RCC 7860 (cell line): ENCODE measurements around the gene SF1.

Source experiments
- DNase-seq: peaks from one replicate; pipeline ENCODE4 v3.0.0-alpha.2; 2015; ENCODE audit warnings: low spot score
- FAIRE-seq: peaks from 2 replicates; lab custom pipeline; 2012; peaks lifted over from hg19 to GRCh38; lab: Jason Lieb, UNC

SF1 gene

DNA sequence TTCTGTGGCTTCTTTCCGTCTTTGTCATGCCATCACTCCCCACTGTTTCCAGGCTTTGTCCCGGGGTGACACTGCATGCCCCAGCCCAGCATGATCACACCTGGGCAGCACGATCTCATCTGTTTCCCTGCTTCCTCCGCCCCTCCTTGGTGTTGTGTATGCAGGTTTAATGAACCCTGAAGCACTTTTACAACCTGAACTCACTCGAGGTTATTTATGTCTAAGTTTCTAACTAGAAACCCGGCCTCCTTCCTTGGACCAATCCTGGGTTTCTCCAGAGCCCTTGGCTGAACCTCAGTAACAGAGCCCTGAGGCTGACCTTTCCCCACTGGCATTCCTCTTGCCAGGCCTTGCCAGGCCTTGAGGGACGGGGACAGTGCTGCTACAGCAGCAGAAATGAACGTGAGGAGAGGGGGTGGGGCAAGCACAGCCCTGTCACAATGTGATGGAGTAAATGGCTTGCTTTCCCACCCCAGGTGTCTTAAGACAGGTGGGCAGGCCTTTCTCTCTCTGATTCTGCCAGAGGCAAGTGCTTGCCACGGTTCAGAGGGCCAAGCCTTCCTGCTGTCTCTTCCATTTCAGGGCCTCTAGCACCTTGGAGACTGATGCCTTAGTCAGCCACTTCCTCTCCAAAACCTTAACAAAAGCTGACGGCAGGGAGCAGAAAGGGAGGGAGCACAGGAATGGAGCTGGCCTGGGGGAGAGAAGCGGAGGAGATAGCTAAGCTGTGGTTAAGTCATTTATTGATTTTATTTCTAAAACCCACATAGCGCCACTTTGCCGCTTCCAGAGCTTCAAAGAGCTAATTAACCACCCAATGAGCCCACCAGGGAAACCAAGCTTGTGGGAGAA lies 15.4 kb downstream of the SF1 start:
- DNase-seq (peak; percentile 71), FAIRE-seq (peak; percentile 73)

DNA sequence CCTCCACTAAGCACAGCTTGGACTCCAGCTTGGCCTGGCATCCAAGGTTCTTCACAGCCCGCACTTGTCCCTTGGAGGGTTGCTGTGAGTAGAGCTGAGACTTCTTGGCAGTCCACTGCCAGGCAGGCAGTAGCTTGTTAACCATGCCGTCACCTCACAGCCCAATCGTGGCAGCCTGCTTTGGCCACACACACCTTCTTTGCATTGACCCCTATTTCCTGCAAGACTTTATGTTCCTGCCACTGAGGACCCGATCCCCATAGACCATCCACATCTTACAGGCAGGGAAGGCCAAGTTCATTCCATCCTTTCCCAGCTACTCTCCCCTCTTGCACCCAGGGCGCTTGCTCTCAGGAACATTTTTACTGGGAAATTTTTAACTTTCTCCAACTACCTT lies 16.1 kb downstream of the SF1 start:
- no peak for DNase-seq
- FAIRE-seq, result no peak

DNA sequence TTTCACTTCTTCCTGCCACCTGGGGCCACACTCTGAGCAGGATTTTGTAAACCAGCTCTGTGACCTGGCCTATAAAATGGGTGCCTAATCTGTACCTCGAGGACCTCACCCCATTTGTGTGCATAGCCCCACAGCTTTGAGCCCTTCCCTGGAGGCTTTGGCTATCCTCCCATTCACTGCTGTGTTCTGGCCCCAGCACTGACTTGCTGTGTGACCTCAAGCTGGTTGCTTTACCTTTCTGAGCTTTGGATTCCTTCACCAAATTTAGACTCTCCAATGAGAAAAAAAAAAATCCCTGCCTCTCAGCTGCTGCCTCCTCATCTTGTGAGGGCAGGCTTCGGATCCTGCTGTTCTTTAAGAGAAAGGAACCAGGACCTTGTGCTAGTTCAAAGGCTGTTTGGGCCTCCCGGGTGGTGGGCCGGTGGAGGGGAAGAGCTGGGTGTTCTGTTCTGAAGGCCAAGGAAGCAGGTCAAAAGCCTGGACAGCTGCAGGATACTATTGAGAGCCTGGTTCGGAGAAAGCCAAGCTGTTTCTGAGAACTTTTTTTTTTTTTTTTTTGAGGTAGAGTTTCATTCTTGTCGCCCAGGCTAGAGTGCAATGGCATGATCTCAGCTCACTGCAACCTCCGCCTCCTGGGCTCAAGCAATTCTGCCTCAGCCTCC lies 17.5 kb downstream of the SF1 start:
- DNase-seq (no peak), FAIRE-seq (no peak)

DNA sequence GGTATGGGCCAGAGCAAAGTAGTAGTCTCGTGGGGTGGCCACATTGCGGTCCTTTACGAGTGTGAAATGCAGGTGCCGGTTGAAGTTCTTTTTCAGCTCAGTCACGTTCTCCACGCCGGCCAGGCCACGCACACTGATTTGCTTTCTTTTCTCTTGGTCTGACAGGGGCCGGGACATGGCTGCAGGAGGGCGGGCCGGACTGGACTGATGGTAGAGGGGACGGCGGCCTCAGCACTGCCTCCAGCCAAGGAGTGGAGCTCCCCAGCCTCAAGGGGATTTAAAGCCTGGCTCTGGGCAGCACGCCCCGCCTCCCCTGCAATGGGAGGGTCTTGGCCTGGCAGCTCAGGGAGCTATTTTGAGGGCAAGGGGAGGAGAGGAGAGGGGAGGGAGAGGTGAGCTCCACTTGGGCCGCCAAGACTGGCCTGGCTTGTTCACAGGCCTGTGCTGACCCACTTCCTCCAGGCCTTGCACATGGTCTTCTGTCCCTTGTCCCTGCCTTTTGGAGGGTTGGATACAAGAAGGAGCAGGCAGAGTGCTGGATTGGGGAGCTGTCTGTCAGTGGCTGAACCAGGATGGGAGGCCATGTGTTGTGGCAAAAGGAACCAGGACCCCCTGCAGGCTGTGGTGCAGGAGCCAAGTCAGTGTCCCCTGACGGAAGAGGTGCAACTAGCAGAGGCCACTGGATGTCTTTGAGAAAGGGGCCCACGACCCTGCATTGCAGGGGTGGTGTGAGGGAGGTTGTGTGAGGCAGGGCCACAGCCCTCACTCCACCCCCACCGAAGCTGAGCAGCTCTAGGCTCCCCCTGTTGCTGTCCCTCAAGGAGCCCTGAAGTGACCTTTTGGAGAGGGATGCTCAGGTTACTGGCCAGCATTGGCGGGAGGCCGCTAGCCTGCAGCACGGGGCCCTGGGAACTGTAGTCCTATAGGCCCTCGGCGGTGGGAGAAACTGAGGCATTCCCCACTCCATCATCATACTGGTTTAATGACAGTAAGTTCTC lies 18.3 kb downstream of the SF1 start, which contains the start of gene PYGM:
Gene PYGM, minus strand, starts transcription at position 253 of the 998 bp plus-strand sequence. Its CDS starts 76 bp downstream, at position 177.
- FAIRE-seq (no peak), DNase-seq (no peak)

DNA sequence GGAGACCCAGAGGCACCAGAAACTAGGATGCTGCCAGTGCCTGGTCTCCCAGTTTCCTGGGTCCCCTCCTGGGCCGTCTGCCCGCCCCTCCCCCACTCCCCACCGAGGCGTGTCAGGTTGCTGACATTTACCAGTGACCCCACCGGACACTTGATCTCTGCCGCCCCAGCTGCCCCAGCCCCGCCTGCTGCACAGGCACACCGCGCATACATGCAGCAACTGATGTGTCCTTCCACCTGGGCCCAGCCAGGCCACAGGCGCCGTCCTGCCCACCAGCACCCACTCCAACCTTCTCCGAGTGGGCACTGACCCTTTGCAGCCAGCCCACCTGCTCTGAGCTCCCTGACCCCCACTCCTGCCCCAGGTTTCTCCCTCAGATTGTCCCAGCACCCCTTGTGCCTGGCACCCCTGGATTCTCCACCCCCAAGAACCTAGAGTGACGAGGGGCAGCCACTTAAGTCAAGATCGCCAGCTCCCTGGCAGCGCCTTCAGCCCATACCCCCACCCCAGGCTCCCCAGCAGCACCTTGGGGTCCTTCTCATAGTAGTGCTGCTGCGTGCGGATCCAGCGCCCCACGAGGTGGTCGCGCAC lies 19.1 kb downstream of the SF1 start:
- FAIRE-seq, result no peak
- DNase-seq, result no peak

DNA sequence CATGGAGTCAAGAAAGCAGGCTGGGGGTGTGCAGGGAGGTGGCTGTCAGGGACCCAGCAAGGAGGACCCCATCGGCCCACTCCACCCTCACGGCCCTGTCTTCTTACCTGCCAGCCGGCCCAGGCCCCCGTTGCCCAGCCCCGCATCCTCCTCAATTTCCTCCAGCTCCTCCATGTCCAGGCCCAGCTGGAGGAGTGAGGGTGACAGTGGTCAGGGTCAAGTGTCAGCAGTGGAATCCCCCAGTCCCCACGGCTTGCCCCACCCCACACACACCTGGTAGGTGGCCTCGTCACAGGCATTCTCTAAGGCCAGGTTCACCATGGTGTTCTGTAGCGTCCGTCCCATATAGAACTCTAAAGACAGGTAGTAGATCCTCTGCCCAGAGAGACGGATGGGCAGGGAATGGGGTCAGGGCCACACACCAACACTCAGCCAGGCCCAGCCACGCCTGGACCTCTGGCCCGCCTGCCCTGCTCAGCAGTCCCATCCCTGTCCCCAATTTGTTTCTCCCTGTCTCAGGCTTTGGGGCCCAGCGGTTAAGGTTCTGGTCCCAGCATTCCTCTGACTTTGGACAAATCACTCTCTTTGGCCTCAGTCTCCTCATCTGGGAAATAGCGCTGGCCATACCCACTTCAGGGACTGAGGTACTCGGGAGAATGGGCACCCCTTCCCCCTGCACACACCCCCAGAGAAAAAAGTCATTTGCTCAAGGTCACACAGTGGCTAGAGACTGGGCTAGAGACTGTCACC lies 19.8 kb downstream of the SF1 start:
- FAIRE-seq, result no peak
- DNase-seq, result no peak

DNA sequence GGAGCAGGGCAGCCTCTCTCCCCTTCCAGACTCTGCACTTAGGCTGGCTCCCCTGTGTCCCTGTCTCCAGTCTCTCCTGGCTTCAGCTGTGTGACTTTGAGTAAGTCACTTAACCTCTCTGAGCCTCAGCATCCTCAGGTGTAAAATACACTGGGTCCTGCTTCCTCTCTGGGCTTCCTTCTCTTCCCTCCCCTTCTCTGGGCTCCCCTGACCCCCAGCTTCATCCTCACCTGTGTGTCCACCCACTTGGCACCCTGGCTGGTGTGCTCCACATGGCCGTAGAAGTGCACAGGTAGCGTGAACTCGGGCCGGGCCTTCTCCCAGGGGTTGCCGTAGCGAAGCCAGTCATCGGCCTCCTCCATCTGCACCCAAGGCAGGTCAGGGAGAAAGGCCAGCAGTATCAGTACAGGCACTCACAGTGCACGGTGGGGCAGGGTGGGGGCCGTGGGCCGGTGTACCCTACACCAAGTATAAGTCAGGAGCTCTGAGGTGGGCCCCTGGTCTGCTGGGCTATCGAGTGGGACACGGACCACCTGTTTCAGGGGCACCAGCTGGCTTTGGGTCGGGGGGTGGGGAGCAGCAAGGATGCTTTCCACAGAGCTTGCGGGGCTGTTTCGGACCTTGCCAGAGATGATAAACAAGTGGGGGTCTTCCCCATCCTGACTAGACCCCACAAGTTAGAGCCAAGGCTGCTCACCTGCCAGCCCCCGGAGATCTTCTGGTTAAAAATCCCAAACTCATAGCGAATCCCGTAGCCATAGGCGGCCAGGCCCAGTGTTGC lies 20.6 kb downstream of the SF1 start:
- FAIRE-seq (no peak), DNase-seq (no peak)

DNA sequence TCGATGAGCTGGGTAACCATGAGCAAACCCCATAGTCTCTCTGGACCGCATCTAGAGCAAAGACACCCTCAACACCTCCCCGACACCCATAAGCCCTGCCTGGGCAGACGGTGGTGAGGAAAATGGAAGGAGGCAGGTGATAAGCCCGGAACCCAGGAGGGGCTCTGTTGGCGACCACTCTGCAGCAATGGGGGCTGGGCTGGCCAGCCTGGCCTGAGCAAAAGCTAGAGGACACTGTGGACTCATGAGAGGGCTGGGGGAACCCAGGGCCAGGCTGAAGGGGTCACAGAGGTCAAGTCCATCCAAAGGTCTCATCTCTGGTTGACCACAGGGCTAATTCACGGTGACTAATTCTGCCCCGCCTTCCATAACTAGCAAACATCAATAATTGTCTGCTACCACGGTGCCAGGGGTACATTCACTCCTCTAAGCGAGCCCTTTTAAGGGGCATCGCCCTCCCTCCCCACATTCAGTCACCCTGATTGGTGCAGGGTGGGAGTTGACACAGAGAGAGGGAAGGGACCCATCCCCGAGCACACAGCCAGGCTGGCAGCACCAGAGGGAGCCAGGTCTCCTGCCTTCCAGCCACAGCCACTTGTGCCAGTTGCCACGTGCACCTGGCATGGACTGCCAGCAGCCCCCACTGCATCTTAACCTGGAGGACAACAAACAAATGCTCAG lies 22.5 kb downstream of the SF1 start:
- FAIRE-seq (no peak), DNase-seq (no peak)

DNA sequence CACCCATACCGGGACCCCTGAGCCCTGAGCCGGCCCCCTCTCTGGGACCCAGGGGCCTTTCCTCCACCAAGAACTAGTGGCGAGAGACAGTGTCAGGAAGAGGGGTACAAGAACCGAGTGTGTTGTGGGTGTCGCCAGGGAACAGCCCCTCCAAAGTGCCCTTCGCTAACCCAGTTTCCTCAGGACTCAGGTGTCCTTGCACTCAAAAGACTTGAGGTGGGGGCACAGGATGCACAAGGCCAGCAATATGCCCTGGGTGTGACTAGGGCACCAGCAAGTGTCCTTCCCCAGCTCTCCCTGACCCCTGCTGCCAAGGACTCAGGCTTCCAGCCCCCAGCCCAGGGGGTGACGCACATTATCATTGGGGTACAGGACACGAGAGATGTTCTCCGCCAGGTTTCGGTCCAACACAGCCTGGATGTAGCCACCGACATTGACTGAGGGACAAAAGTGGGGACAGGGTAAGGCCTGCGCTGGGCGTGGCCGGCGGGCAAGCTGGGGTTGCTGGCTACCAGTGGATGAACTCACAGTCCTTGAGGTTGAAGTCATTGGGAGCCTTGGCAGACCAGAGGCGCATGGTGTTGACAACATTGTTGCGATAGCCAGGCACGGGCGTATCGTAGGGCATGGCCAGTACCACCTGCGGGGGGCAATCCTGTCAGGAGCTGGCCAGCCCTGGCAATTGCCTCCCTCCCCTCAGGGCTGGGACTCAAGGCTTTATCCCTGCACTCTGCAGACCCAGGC lies 23.3 kb downstream of the SF1 start:
- no peak for DNase-seq
- FAIRE-seq, result no peak

DNA sequence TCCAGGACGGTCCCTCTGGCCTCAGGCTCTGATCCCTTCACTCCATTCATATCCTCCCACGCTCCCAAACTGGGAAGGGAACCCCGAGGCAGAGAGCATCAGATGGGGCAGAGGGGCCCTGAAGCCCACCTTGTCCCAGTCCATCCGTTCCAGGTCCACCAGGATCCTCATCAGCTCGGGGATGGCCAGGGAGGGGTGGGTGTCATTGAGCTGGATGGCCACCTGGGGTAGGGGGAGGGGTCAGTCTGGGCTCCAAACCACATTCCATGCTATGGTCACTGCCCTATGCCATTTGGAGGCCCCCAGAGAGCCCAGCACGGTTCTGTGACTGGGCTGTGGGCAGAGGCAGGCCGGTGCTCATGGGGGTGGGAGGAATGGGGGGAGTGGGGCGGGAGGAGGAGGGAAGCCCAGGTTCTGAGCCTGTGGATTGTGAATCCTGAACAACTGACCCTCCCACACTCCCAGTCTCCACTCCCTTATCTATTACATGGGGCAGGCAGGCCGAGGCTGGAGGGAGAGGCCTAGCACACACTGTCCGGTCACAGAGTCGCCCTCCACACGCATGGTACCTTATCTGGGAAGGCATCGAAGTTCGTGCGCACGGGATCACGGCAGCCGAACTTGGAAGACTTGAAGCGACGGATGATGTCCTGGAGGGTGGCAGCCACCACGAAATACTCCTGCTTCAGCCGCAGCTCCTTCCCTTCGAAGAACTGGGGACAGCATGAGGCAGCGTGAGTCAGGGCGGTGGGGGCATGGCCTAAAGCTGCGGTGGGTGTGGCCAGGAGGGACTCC lies 24.0 kb downstream of the SF1 start:
- DNase-seq, result no peak
- no peak for FAIRE-seq

DNA sequence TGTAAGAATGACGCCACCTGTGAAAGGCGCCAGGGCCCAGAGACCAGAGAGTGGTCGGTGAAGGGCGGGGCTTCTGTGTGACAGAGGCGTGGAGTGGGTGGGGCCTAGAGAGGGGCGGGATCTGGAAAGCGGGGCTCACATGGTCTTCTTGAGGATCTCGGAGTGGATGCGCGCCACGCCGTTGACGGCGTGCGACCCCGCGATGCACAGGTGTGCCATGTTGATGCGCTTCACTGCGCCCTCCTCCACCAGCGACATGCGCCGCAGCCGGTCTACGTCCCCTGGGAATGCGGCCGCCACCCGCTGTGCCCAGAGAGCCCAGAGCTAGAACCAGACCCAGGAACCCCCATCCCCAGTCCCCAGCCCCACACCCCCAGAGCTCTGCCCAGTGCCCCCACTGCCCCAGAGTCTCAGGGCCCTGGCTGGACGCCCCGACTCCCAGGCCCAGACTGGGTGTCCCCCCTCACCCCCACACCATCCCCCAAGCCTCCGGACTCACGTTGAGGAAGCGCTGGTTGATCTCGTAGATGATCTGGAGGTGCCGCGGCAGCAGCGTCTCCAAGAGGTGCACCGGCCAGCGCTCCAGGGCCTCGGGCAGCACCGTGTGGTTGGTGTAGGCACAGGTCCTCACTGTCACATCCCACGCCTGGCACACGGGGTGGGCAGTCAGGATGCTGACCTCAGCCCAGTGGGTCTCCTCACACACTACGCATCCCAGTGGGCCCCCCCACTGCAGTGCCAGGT lies 24.8 kb downstream of the SF1 start:
- no peak for DNase-seq

DNA sequence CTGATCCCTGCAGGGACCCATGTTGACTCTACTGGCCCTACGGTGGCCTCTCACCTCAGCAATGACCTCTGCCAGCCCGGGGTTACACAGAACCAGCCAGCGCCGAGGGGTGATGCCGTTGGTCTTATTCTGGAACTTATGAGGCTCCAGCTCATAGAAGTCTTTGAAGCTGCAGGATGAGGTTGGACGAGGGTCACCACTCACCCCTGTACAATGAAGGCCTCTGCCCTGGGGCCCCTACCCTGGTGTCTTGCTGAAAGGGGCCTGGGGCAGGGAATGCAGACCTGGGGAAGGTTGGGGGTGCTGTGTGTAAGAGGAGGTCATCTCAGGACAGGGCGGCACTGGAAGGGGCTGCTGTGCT lies 25.3 kb downstream of the SF1 start:
- no peak for FAIRE-seq
- no peak for DNase-seq

More for the DNA sequence above, 24.8 kb downstream of the SF1 start:
- FAIRE-seq, result no peak

DNA sequence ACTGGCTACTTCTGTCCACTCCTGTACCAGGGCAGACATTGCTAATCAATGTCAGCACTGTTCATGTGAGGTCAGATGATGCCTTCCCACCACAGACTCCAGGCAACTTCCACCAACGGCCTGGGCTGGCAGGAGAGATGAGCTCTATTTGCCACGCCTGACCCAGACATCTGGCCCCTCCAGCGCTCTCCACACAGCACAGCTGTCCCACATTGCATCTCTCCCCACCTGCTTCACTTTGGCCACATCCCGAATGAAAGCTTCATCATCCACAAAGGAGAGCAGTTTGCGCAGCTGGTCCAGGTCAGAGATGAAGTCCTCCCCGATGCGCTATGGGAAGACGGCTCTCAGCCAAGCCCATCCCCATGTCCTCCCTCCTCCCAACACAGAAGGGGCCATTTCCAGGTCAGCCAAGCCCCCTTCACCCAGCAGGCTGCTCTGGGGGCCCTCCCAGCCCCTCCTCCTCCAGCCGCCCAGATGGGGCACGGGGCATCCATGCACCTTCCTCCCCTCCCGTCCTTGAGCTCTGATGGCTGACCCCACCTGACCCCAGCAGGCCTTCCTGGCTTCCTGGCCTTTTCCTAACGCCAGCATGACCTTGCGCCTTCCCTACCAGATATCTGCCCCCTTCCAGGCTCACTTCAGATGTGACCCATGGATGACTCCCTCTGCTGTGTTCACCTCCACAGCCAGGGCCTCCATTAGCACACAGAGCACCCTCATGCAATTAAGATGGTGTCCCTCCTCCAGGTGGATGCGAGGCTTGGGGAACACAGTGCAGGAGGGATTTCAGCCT lies 26.0 kb downstream of the SF1 start:
- DNase-seq, result no peak

DNA sequence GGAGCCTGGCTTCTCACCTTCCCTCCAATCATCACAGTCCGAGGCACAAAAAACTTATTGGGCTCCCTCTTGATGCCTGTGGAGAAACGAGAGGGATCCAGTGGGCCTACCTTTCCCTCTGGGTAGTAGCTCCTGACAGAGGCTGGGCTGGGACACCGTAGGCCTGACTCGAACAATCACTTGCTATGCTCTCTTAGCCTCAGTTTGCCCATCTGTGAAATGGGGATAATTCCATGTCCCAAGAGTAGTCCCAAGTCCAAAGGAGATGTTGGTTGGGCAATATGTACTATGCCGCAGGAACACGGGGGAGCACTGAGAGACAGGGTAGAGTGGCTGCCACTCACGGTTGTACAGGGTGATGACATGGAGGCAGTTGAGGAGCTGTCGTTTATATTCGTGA lies 26.8 kb downstream of the SF1 start:
- FAIRE-seq (no peak), DNase-seq (no peak)

More for the DNA sequence above, 26.0 kb downstream of the SF1 start:
- FAIRE-seq, result no peak

DNA sequence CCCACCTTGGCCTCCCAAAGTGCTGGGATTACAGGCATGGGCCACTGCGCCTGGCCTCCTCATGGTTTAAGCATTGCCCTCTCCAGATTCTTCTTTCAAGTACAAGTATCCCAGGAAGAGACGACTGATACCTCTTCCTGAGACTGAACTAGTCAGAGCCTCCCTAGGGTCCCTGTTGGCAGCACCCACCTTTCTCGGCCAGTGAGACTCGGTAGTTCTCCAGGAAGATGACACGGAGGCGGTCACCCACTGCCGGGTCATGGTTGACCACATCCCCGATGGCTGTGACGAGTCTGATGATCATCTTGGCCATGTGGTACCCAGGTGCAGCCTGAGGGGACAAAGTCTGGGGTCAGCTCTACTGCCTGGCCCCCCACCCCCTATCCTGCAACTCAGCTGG lies 27.2 kb downstream of the SF1 start:
- no peak for DNase-seq
- FAIRE-seq, result no peak
